Mesenchymal stem cell (in vitro differentiated cells and primary cell): ENCODE data around the gene TMEM178B.

ENCODE experiments used
- DNase-seq: peaks from one replicate; pipeline ENCODE4 v3.0.0-alpha.2; 2013
- H2AFZ ChIP-seq: one replicate; pipeline ENCODE4 v1.6.1; 2013; ENCODE audit warnings: low read depth, mild to moderate bottlenecking, control low read depth, inconsistent platforms, low read length, moderate library complexity
- H2AK5ac ChIP-seq: 2 replicates; pipeline ENCODE4 v1.6.1; 2013; ENCODE audit warnings: low read length, moderate library complexity, mild to moderate bottlenecking, inconsistent platforms; ENCODE audit not compliant: severe bottlenecking
- H2BK120ac ChIP-seq: one replicate; pipeline ENCODE4 v1.6.1; 2013; ENCODE audit warnings: low read depth, mild to moderate bottlenecking, inconsistent platforms, low read length, moderate library complexity
- H2BK12ac ChIP-seq, 2 experiments: one replicate each; pipeline ENCODE4 v1.6.1; 2013; ENCODE audit warnings: inconsistent platforms in 2 of 2, low read length in 2 of 2, mild to moderate bottlenecking in 2 of 2, moderate library complexity in 2 of 2, control low read depth in 1 of 2
- H2BK15ac ChIP-seq: one replicate; pipeline ENCODE4 v1.6.1; 2013; ENCODE audit warnings: mild to moderate bottlenecking, low read depth, inconsistent platforms; ENCODE audit not compliant: poor library complexity, severe bottlenecking
- H2BK5ac ChIP-seq: 2 replicates; pipeline ENCODE4 v1.6.1; 2013; ENCODE audit warnings: low read depth, mild to moderate bottlenecking, low read length, control low read depth, inconsistent platforms; ENCODE audit not compliant: poor library complexity, severe bottlenecking
- H3K14ac ChIP-seq, 2 experiments: one replicate each; pipeline ENCODE4 v1.6.1; 2013; ENCODE audit warnings: inconsistent platforms in 2 of 2, low read length in 2 of 2, control low read depth in 1 of 2, mild to moderate bottlenecking in 1 of 2, moderate library complexity in 1 of 2
- H3K18ac ChIP-seq, 2 experiments: one replicate each; pipeline ENCODE4 v1.6.1; 2013; ENCODE audit warnings: inconsistent platforms in 2 of 2, low read length in 2 of 2, control low read depth in 1 of 2, low read depth in 1 of 2, mild to moderate bottlenecking in 1 of 2
- H3K23ac ChIP-seq, 2 experiments: one replicate each; pipeline ENCODE4 v1.6.1; 2013; ENCODE audit warnings: inconsistent platforms in 2 of 2, low read length in 2 of 2, mild to moderate bottlenecking in 2 of 2, moderate library complexity in 2 of 2, control low read depth in 1 of 2
- H3K27ac ChIP-seq: 2 replicates; pipeline ENCODE4 v1.5.1; 2013; ENCODE audit warnings: mild to moderate bottlenecking, moderate library complexity, low read length, control low read depth, inconsistent platforms; ENCODE audit not compliant: poor library complexity, severe bottlenecking
- H3K27me3 ChIP-seq, 2 experiments: 2 replicates each; pipeline versions ENCODE4 v1.6.1 to v1.7.0; 2013; ENCODE audit warnings: low read length in 2 of 2, mild to moderate bottlenecking in 2 of 2, moderate library complexity in 2 of 2, control low read depth in 1 of 2, inconsistent platforms in 1 of 2; ENCODE audit not compliant: control insufficient read depth in 1 of 2, insufficient read depth in 1 of 2
- H3K36me3 ChIP-seq, 2 experiments: 2 replicates each; pipeline versions ENCODE4 v1.6.1 to v1.7.0; 2013; ENCODE audit warnings: low read length in 2 of 2, control low read depth in 1 of 2, inconsistent platforms in 1 of 2, low read depth in 1 of 2, mild to moderate bottlenecking in 1 of 2; ENCODE audit not compliant: insufficient read depth in 2 of 2, control insufficient read depth in 1 of 2
- H3K4ac ChIP-seq, 2 experiments: one replicate each; pipeline ENCODE4 v1.6.1; 2013; ENCODE audit warnings: inconsistent platforms in 2 of 2, low read length in 2 of 2, mild to moderate bottlenecking in 2 of 2, moderate library complexity in 2 of 2, control low read depth in 1 of 2, low read depth in 1 of 2
- H3K4me1 ChIP-seq: 2 replicates; pipeline ENCODE4 v1.6.1; 2013; ENCODE audit warnings: low read depth, low read length, control low read depth; ENCODE audit not compliant: control insufficient read depth, insufficient read depth
- H3K4me2 ChIP-seq: 2 replicates; pipeline ENCODE4 v1.6.1; 2013; ENCODE audit warnings: low read length, mild to moderate bottlenecking, inconsistent platforms; ENCODE audit not compliant: poor library complexity, severe bottlenecking
- H3K4me3 ChIP-seq, 2 experiments: 2 replicates each; pipeline versions ENCODE4 v1.5.1 to v1.7.0; 2013; ENCODE audit warnings: low read length in 2 of 2, mild to moderate bottlenecking in 2 of 2, control low read depth in 1 of 2, low read depth in 1 of 2; ENCODE audit not compliant: insufficient read depth in 1 of 2
- H3K79me1 ChIP-seq: replicated peaks from 2 replicates; pipeline ENCODE4 v1.6.1; 2013; ENCODE audit warnings: mild to moderate bottlenecking, control low read depth, low read length, inconsistent platforms; ENCODE audit not compliant: poor library complexity, severe bottlenecking
- H3K9ac ChIP-seq: 2 replicates; pipeline ENCODE4 v1.7.0; 2013; ENCODE audit warnings: mild to moderate bottlenecking, low read length, moderate library complexity
- H3K9me3 ChIP-seq: 2 replicates; pipeline ENCODE4 v1.7.0; 2013; ENCODE audit warnings: mild to moderate bottlenecking, low read length; ENCODE audit not compliant: control insufficient read depth
- H4K8ac ChIP-seq: one replicate; pipeline ENCODE4 v1.6.1; 2013; ENCODE audit warnings: inconsistent platforms, mild to moderate bottlenecking, low read length, moderate library complexity
- H4K91ac ChIP-seq: one replicate; pipeline ENCODE4 v1.6.1; 2013; ENCODE audit warnings: mild to moderate bottlenecking, low read length, inconsistent platforms
- WGBS: methylation state at CpG from one replicate; pipeline ENCODE4 v1.1.7; 2013; ENCODE audit warnings: mixed read lengths; 5-methylcytosine and 5-hydroxymethylcytosine counted together

Gene TMEM178B

DNA sequence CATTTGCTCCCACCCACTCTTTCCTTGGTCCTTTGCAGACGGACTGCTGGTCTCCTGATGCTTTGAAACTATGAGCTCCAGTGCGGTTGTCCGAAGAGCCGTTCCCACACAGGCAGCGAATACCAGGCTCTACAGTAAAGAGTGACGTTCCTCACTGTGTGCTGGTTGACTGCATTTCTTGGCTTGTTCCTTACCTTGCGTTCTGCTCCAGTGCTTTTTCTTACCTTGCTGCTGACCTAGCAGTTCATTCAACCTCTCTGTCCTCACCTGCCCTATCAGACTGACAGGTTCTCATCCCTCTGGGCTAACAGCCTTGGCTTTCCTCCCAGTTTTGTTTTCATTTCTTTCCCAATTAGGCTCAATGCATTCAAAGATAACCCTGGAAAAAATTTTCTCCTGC lies 214.8 kb downstream of the TMEM178B start:
- Histone ChIP-seq H3K79me1 (peaks cover 1% of the 10 kb centered on the region), H2BK5ac (no peak overlapping the region), H3K4me2 (no peak overlapping the region), H2BK15ac (no peak overlapping the region), H4K8ac (no peak overlapping the region), H3K9ac (no peak overlapping the region), H3K14ac (no peak overlapping the region), H2BK120ac (no peak overlapping the region), H3K18ac (no peak overlapping the region), H3K23ac (no peak overlapping the region), H3K4me3 (no peak overlapping the region), H2BK12ac (no peak overlapping the region), H3K36me3 (no peaks in the 10 kb centered on the region), H3K27me3 (peaks cover 0 to 6% of the 10 kb centered on the region in 2 experiments), H3K4ac (no peak overlapping the region), H4K91ac (no peak overlapping the region), H3K27ac (no peak overlapping the region), H3K4me1 (no peaks in the 10 kb centered on the region), H2AK5ac (no peak overlapping the region), H2AFZ (no peak overlapping the region), H3K9me3 (no peaks in the 10 kb centered on the region)
- 87% methylated on average over 7 of the region's 7 CpGs for WGBS
- DNase-seq = no peak

DNA sequence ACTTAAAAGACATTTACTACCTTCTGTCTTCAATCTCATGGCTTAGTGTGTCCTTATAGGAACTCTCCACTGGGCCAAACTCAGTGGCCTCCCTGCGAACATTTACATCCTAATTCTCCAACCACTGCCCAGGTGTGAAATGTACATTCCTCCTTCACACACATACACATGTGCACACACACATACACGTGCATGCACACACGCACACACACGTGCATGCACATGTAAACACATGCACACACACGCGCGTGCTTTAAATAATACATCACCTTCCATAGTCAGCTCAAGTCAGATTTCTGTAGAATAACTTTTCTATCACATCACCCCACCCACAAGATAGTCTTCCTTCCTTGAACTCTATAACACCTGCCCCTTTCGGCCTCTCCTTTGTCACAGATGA lies 216.5 kb downstream of the TMEM178B start:
- DNase-seq = no peak
- 91% methylated on average over 7 of the region's 8 CpGs for WGBS
- Histone ChIP-seq H3K4me2 (no peak overlapping the region), H3K9ac (no peak overlapping the region), H3K4me1 (no peaks in the 10 kb centered on the region), H4K8ac (no peak overlapping the region), H3K79me1 (peaks cover 4% of the 10 kb centered on the region), H2BK120ac (no peak overlapping the region), H2BK12ac (no peak overlapping the region), H3K14ac (no peak overlapping the region), H3K27me3 (peaks cover 0 to 6% of the 10 kb centered on the region in 2 experiments), H3K4me3 (no peak overlapping the region), H3K9me3 (no peaks in the 10 kb centered on the region), H4K91ac (no peak overlapping the region), H3K4ac (no peak overlapping the region), H2BK5ac (no peak overlapping the region), H2AK5ac (no peak overlapping the region), H2BK15ac (no peak overlapping the region), H3K27ac (no peak overlapping the region), H3K36me3 (no peaks in the 10 kb centered on the region), H3K18ac (no peak overlapping the region), H2AFZ (no peak overlapping the region), H3K23ac (no peak overlapping the region)

- Histone ChIP-seq H3K36me3 (no peaks in the 10 kb centered on the region), H3K27me3 (peaks cover 0 to 6% of the 10 kb centered on the region in 2 experiments), H3K79me1 (peaks cover 4% of the 10 kb centered on the region), H3K4me2 (no peak overlapping the region), H4K8ac (no peak overlapping the region), H3K18ac (no peak overlapping the region), H2AFZ (no peak overlapping the region), H2BK5ac (no peak overlapping the region), H2BK120ac (no peak overlapping the region), H2AK5ac (no peak overlapping the region), H2BK12ac (no peak overlapping the region), H3K9ac (no peak overlapping the region), H3K4me3 (no peak overlapping the region), H3K4me1 (no peaks in the 10 kb centered on the region), H3K9me3 (no peaks in the 10 kb centered on the region), H3K4ac (no peak overlapping the region), H2BK15ac (no peak overlapping the region), H3K14ac (no peak overlapping the region), H3K23ac (no peak overlapping the region), H4K91ac (no peak overlapping the region), H3K27ac (no peak overlapping the region)
- 86% methylated on average over 7 of the region's 7 CpGs for WGBS
- DNase-seq = no peak
Measured at GRCh38 chr7:141290973-141291372, 217.1 kb downstream of the TMEM178B start.

- 67% methylated on average over 1 of the region's 2 CpGs for WGBS
- Histone ChIP-seq H3K4ac (no peak overlapping the region), H3K14ac (no peak overlapping the region), H2AFZ (no peak overlapping the region), H2BK15ac (no peak overlapping the region), H3K9ac (no peak overlapping the region), H3K27ac (no peak overlapping the region), H2BK5ac (no peak overlapping the region), H4K8ac (no peak overlapping the region), H3K9me3 (no peaks in the 10 kb centered on the region), H2BK120ac (no peak overlapping the region), H3K79me1 (peaks cover 4% of the 10 kb centered on the region), H3K18ac (no peak overlapping the region), H3K27me3 (peaks cover 0 to 6% of the 10 kb centered on the region in 2 experiments), H3K4me3 (no peak overlapping the region), H4K91ac (no peak overlapping the region), H2BK12ac (no peak overlapping the region), H3K4me2 (no peak overlapping the region), H2AK5ac (no peak overlapping the region), H3K23ac (no peak overlapping the region), H3K36me3 (no peaks in the 10 kb centered on the region), H3K4me1 (no peaks in the 10 kb centered on the region)
- no peak for DNase-seq
Measured at GRCh38 chr7:141291541-141291940, 217.7 kb downstream of the TMEM178B start.
